ENCODE measurements around the gene PLCH1.

Gene PLCH1

GRCh38 chr3:155442072-155442471, 302.8 kb downstream of the PLCH1 start:
- Mint-ChIP-seq H3K27ac (no peak overlapping the region), H3K36me3 (no peaks in the 10 kb centered on the region), H3K4me3 (no peak overlapping the region), H3K9me3 (no peaks in the 10 kb centered on the region), H3K4me1 (no peaks in the 10 kb centered on the region)
- DNase-seq (ENCODE audit: low spot score in 2 of 2) (no peak), ATAC-seq (no peak)

DNA sequence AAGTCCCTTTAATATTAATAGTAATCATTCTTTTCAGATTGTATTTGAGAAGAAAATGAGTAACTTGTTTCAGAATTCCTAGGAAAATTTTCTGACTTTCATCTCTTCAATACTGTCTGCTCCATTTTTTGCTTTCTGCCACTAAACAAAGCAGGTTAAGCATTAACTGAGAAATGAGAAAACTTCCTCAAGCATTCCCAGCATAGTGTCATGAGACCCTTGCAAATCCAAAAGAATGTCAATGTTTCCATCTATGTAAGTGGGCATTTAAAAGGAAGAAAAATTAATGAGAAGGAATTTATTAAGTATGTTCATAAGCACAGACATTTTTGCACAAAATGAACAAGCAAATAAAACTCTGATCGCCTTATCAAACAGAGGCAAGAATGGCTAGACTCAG, 303.4 kb downstream of the PLCH1 start:
- Mint-ChIP-seq H3K4me1 (no peaks in the 10 kb centered on the region), H3K4me3 (no peak overlapping the region), H3K9me3 (no peaks in the 10 kb centered on the region), H3K27ac (no peak overlapping the region), H3K36me3 (no peaks in the 10 kb centered on the region)
- DNase-seq (ENCODE audit: low spot score in 2 of 2) (no peak), ATAC-seq (no peak)

GRCh38 chr3:155441026-155441425, 303.8 kb downstream of the PLCH1 start:
- H3K9me3 Mint-ChIP-seq, result no peaks in the 10 kb centered on the region
- no peak overlapping the region for H3K4me3 Mint-ChIP-seq
- ATAC-seq (no peak), DNase-seq (ENCODE audit: low spot score in 2 of 2) (no peak)
- H3K36me3 Mint-ChIP-seq, result no peaks in the 10 kb centered on the region
- H3K27ac Mint-ChIP-seq, result no peak overlapping the region
- H3K4me1 Mint-ChIP-seq, result no peaks in the 10 kb centered on the region

DNA sequence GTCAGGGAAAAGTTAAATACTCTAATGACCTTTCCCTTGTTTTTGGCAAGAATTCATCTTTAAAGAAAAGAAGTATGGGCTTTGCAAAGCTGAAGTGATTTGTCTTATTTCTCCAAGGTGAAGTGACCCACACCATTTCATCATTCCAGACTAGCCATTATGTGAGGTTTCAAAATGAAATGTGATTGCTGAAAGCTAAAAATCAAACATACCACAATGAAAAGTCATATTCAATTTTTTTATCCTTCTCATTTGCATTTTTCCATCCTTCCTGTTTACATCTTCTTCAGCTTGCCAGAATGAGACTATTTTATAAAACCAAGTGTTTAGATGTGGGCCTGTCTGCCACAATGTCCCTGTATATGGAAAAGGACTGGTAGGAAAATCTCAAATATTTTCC, 309.1 kb downstream of the PLCH1 start:
- H3K4me1 Mint-ChIP-seq, result no peaks in the 10 kb centered on the region
- H3K27ac Mint-ChIP-seq, result no peak overlapping the region
- DNase-seq (ENCODE audit: low spot score in 2 of 2) (no peak), ATAC-seq (no peak)
- H3K36me3 Mint-ChIP-seq, result no peaks in the 10 kb centered on the region
- H3K9me3 Mint-ChIP-seq, result peaks cover 3% of the 10 kb centered on the region
- no peak overlapping the region for H3K4me3 Mint-ChIP-seq

DNA sequence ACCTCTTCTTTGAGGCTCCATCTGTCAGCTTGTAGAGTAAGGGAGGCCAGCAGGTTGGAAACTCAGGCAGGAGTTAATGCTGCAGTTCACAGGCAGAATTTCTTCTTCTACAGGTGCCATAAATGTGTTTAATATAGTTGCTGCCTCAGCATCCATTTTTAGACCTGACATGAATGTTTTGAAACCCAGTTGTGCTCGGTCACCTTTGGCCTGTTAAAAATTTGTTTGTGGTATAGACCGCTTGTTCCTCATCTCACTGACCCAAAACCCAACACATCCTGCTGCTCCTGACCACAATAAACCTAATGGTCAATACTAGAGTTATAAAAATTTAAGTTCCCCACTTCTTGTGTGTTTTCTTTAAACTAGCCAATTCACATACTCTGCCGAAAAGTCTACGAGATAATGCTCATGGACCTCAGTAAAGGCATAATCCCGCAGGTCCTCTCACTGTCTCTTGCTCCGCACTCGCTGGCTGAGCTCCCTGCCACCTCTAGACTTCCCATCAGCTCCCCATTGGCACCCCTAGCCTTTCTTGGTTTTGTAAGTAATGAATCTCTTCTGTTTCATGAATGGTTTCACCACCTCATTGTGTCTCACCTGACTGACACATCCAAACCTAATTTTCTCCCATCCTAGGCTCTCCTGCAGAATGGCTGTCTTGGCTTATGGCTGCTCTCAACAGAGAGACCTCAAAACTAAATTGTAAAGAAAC, 312.9 kb downstream of the PLCH1 start:
- Mint-ChIP-seq H3K36me3 (no peaks in the 10 kb centered on the region), H3K27ac (no peak overlapping the region), H3K4me1 (no peaks in the 10 kb centered on the region), H3K9me3 (peaks cover 3% of the 10 kb centered on the region), H3K4me3 (no peak overlapping the region)
- DNase-seq (ENCODE audit: low spot score in 2 of 2) (no peak), ATAC-seq (no peak)

GRCh38 chr3:155428563-155428962, 316.3 kb downstream of the PLCH1 start:
- Mint-ChIP-seq H3K36me3 (no peaks in the 10 kb centered on the region), H3K9me3 (no peaks in the 10 kb centered on the region), H3K4me3 (no peak overlapping the region), H3K4me1 (no peaks in the 10 kb centered on the region), H3K27ac (no peak overlapping the region)
- DNase-seq (ENCODE audit: low spot score in 2 of 2), result no peak
- ATAC-seq, result no peak

- no peak for DNase-seq (ENCODE audit: low spot score in 2 of 2)
- ATAC-seq, result no peak
- no peak overlapping the region for H3K4me3 Mint-ChIP-seq
- no peaks in the 10 kb centered on the region for H3K4me1 Mint-ChIP-seq
- H3K9me3 Mint-ChIP-seq, result no peaks in the 10 kb centered on the region
- H3K27ac Mint-ChIP-seq, result no peak overlapping the region
- no peaks in the 10 kb centered on the region for H3K36me3 Mint-ChIP-seq
These were observed 318.2 kb downstream of the PLCH1 start for GRCh38 chr3:155426524-155427230.

DNA sequence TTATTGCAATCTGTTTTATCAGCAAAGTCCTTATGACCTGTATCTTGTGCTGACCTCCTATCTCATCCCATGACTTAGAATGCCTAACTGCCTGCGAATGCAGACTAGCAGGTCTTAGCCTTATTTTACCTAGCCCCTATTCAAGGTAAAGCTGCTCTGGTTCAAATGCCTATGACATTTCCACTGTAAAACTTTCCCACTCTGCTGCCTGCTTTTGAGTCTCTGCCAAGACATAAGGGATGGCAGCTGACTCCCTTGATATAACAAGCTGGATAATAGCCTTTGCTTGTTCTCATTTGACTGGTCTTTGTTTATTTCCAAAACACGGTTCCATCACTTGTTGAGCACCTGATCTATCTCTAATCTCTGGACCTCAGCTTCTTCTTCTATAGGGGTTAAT, 319.5 kb downstream of the PLCH1 start:
- Mint-ChIP-seq H3K4me3 (no peak overlapping the region), H3K9me3 (no peaks in the 10 kb centered on the region), H3K36me3 (no peaks in the 10 kb centered on the region), H3K27ac (no peak overlapping the region), H3K4me1 (no peaks in the 10 kb centered on the region)
- DNase-seq (ENCODE audit: low spot score in 2 of 2) (no peak), ATAC-seq (no peak)

DNA sequence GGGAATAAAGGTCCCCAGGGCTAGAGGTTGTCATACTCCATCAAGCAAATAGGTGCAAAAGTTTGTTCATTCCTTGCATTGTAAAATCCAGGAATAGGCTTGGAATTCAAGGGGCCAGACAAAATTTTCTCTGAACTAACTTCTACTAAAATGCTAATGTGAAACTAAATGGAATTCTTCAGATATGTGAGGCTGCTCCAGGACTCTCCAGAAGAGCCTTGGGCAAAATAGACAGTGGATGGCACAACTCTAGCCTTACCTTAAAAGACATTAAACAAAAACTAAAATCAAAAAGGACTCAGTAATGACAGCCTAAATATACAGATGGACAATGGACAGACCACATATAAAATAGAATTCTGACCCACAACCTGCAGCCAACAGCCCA, 320.6 kb downstream of the PLCH1 start:
- H3K4me3 Mint-ChIP-seq, result no peak overlapping the region
- no peak for ATAC-seq

GRCh38 chr3:155423526-155424322, 321.1 kb downstream of the PLCH1 start:
- ATAC-seq, result no peak
- no peak overlapping the region for H3K4me3 Mint-ChIP-seq
- no peaks in the 10 kb centered on the region for H3K4me1 Mint-ChIP-seq
- DNase-seq (ENCODE audit: low spot score in 2 of 2), result no peak
- H3K27ac Mint-ChIP-seq, result no peak overlapping the region
- no peaks in the 10 kb centered on the region for H3K36me3 Mint-ChIP-seq
- no peaks in the 10 kb centered on the region for H3K9me3 Mint-ChIP-seq

More for the DNA sequence above, 320.6 kb downstream of the PLCH1 start:
- no peaks in the 10 kb centered on the region for H3K36me3 Mint-ChIP-seq
- H3K27ac Mint-ChIP-seq, result no peak overlapping the region
- H3K9me3 Mint-ChIP-seq, result no peaks in the 10 kb centered on the region
- no peak for DNase-seq (ENCODE audit: low spot score in 2 of 2)
- no peaks in the 10 kb centered on the region for H3K4me1 Mint-ChIP-seq

- ATAC-seq (no peak), DNase-seq (ENCODE audit: low spot score in 2 of 2) (no peak)
- H3K4me3 Mint-ChIP-seq, result no peak overlapping the region
- no peaks in the 10 kb centered on the region for H3K4me1 Mint-ChIP-seq
- H3K27ac Mint-ChIP-seq, result no peak overlapping the region
- H3K36me3 Mint-ChIP-seq, result no peaks in the 10 kb centered on the region
- H3K9me3 Mint-ChIP-seq, result no peaks in the 10 kb centered on the region
These were observed 323.9 kb downstream of the PLCH1 start for GRCh38 chr3:155420881-155421486.

GRCh38 chr3:155420406-155420805, 324.5 kb downstream of the PLCH1 start:
- no peak overlapping the region for H3K4me3 Mint-ChIP-seq
- ATAC-seq, result no peak
- no peak overlapping the region for H3K27ac Mint-ChIP-seq
- no peaks in the 10 kb centered on the region for H3K4me1 Mint-ChIP-seq
- no peak for DNase-seq (ENCODE audit: low spot score in 2 of 2)
- no peaks in the 10 kb centered on the region for H3K36me3 Mint-ChIP-seq
- no peaks in the 10 kb centered on the region for H3K9me3 Mint-ChIP-seq

DNA sequence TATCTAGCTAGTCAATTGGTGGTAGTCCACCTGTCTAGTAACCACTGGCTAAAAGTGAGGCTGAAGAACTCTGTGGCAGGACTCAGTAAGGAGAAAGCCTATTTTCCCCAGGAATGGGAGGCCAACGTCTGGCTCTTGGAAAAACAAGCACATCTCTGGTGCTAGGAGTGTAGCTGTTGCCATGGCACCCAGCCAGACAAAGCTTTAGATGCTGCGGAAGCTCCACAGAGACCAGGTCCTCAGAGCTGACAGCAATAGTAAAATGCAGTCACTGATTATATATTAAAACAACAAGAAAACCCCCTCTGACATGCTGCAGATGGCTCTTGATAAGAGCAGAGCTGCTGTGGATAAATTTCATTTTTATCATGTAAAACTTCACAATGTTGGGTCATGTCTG, 326.5 kb downstream of the PLCH1 start:
- Mint-ChIP-seq H3K4me1 (no peaks in the 10 kb centered on the region), H3K27ac (no peak overlapping the region), H3K9me3 (no peaks in the 10 kb centered on the region), H3K36me3 (no peaks in the 10 kb centered on the region), H3K4me3 (no peak overlapping the region)
- no peak for ATAC-seq
- no peak for DNase-seq (ENCODE audit: low spot score in 2 of 2)

GRCh38 chr3:155417119-155417517, 327.8 kb downstream of the PLCH1 start:
- Mint-ChIP-seq H3K27ac (no peak overlapping the region), H3K36me3 (no peaks in the 10 kb centered on the region), H3K4me1 (no peaks in the 10 kb centered on the region), H3K4me3 (no peak overlapping the region), H3K9me3 (no peaks in the 10 kb centered on the region)
- DNase-seq (ENCODE audit: low spot score in 2 of 2) (no peak), ATAC-seq (no peak)

GRCh38 chr3:155416500-155417118, 328.3 kb downstream of the PLCH1 start:
- Mint-ChIP-seq H3K27ac (no peak overlapping the region), H3K4me1 (no peaks in the 10 kb centered on the region), H3K36me3 (no peaks in the 10 kb centered on the region), H3K9me3 (no peaks in the 10 kb centered on the region), H3K4me3 (no peak overlapping the region)
- DNase-seq (ENCODE audit: low spot score in 2 of 2), result no peak
- ATAC-seq, result no peak

Data from stimulated activated effector memory CD8-positive, alpha-beta T cell treated with anti-CD3 and anti-CD28 coated beads, Interleukin-12 subunit alpha, Interleukin-12 subunit beta, amount 100 ng/mL, for 72 hours (primary cell).